Dedifferentiated amniotic fluid mesenchymal stem cell (primary cell): ENCODE measurements around the gene SRM.
"Not testable (repeated sequence)": the region's sequence is repeated elsewhere in the genome, so short reads cannot be mapped to it uniquely, and the experiment has no call there.

Experiments
- DNase-seq: peaks from one replicate; pipeline ENCODE4 v3.0.0-alpha.2; 2016; ENCODE audit errors: extremely low spot score

The SRM gene

DNA sequence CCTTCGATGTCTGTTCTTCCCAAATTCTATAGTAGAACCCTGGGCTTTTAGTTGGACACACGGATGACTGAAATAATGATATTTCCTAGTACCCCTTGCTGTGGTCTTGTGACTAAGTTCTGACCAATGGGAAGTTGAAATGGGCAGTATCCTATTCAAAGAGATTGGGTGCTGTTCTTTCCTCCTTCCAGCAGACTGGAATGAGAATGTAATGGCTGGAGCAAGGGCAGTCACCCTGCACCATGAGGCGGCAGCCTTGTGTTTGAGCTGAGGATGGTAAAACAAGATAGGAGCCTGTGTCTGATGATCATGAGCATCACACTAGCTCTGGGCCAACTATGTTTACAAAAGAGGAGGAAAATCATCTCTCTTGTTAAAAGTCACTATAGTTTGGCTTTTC lies 5.1 kb upstream of the SRM start:
- no peak for DNase-seq

DNA sequence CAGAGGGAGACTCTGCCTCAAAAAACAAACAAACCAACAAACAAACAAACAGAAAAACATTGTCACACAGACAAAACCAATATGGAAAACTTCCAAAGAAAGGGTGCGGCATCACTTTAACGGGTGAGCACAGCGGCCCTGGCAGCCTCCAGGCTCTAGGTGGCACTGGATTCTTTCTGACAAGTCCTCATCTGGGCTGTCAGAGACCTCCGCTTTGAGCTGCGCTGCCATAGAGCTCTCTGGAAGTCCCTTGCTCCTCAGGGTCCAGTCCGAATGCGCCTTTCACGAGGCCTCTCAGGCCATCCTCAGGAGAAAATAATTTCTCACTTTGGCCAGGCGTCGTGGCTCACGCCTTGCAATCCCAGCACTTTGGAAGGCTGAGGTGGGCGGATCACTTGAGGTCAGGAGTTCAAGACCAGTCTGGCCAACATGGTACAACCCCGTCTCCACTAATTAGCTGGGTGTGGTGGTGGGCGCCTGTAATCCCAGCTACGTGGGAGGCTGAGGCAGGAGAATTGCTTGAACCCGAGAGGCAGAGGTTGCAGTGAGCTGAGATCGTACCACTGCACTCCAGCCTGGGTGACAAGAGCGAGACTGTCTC lies 4.2 kb upstream of the SRM start:
- DNase-seq, result not testable (repeated sequence)

DNA sequence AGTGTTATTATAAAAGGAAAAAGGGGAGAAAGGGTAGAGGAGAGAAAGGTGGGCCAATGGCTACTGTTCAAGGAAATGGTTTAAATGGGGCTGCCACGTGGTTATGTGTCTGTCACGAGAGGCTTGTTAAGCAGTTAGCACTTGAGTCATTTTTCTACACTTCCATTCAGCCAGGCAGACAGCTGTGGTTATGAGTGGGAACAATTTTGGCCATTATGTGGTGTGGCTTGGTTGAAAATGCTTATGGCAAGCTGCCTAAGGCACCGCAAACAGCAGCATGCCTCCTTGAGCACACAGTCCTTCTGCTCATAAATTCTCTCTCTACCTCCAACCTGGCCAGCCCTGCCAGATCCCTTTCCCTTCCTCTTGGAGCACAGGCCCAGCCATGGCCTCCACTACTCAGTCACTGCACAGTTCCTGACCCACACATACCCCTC lies 3.2 kb upstream of the SRM start:
- no peak for DNase-seq

DNA sequence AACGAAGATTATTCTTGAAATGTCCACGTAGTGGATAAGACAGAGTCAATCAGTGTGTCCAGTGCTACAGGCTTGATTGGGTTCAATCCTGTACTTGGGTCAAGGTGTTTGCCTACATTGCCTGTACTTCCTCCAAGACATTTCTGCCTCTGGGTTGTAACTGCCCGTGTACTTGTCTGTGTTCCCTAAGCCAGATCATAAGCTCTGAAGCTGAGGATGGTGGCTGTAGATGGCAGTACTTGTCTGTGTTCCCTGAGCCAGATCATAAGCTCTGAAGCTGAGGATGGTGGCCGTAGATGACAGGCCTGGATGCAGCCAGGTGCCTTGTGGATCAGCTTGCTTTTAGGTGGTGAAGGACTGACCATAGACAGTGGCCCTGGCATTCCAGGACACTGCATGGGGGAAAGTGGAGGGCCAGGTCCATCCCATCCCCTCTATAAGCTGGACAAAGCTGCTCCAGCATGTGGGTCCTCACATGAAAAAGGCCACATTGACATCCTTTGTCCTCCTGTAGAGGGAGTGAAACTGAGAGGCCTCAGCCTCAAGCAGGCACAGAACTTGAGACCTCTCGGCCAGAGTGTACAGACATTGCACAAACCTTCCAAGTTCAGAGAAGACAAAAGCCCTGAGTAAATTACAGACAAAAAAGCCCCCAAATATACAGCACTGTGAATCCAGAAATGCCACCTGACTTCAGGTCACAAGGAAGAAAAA lies 2.0 kb upstream of the SRM start:
- no peak for DNase-seq

DNA sequence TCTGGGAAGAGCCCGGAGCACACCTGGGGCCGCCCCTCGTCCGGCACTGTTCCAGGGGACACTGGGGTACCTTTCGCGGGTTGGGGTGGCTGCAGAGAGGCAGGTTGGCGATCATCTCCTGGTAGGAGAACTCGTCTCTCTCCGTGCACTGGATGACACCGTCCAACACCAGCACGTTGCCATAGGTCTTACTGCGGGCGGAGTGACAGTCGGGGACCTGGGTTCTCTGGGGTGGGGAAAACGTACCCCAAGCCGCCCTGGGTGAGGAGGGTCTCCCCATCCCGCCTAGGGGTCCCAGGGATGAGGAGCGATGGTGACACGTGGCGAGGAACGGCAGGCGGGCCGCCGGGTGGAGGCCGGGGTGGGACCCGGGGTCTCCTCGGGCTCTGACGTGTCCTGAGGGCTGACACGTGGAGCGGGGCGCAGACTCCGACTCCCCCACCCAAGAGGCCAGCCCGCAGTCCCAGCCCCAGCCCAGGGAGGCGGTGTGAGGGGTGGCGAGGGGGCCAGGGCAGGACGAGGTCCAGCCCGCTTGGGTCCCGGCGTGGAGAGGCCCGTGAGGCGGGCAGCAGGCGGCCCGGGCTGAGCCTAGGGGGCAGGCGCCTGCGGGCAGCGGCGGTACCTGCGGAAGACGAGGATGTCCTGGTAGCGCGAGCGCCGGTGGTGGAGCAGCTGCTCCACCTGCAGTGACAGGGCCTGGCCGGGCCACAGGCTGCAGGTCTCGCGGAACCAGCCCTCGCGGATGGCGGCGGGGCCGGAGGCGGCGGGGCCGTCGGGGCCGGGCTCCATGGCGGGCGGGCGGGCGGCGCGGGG lies 457 bp downstream of the SRM start:
- no peak for DNase-seq

DNA sequence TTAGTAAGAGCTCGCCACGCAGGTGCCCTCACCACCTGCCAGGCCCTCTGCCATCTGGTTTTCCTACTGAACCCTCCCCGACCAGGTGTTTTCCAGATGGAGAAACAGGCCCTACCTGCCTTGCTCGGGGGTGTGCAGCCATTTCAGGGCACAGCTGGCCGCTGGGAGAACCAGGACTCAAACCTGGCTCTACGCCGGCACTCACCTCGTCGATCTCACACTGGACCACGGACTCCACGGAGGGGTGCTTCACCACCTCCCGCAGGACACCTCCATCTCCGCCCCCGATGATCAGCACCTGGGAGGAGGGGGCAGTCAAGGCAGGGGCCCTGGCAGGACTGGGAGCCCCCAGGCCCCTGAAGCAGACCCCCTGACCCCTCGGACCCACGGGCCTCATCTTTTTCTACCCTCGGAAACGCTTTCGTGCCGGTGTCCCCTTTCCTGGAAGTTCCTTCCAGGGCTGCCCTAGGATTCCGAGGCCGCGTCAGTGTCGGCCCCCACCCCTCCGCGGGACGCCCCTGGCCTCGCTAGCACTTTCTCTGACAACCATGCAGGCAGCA lies 1.1 kb downstream of the SRM start:
- DNase-seq, result no peak

DNA sequence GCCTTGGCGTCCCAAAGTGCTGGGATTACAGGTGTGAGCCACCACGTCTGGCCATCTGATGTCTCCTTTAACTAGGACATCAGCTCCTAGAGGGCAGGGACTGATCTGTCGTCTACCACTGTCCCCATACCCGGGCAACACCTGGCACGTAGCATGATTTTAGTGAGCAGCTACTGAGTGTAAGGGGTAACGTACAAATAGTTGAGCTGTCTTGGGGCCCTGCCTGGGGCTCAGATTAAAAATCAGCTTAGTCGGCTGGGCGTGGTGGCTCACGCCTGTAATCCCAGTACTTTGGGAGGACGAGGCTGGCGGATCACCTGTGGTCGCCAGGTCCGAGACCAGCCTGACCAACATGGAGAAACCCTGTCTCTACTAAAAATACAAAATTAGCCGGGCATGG lies 1.8 kb downstream of the SRM start:
- no peak for DNase-seq

DNA sequence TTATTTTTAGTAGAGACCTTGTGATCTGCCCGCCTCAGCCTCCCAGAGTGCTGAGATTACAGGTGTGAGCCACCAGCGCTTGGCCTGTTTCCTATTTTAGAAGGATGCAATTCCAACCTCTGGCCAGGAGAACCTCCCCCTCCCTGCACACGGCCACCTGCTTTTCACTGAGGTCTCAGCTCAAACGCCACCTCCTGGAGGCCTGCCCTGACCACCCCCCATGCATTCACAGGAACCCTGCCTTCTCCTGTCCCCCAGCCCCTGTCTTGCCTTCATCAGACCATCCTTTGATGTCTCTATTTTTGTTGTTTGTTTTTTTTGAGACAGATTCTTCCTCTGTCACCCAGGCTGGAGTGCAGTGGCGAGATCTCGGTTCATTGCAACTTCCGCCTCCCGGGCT lies 2.3 kb downstream of the SRM start:
- no peak for DNase-seq

DNA sequence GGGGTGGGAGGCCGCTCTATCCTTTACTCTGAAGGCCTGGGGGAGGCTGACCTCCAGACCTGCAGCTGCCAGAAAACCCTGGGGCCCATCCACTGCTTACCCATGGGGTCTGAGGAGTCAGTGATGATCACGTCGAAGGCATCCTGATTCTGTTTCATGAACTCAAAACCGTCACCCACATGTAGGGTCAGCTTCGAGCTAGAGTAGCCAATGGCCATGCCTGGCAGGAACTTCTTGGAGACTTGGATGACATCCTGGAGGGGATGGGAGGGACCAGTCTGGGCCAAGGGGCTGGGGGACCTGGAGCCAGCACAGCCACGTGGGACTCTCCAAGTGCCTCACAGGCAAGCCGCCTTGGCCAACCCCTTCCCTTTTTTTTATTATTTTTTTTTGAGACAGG lies 3.3 kb downstream of the SRM start:
- no peak for DNase-seq

DNA sequence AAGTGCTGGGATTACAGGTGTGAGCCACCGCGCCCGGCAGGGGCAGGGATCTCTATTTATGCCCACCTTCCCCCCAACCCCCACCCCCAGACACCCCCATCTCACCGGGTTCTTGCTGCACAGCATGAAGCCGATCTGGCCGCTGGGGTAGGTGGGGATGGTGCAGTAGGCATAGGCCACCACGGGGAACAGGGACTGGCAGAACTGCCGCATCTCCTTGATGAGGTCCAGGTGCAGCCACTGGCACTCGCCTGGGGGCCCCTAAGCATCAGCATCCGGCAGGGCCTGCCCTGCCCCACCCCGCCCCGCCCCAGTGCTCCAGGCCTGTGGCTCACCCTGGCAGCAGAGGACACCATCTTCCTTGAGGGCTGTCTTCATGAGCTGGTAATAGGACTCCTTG lies 4.1 kb downstream of the SRM start:
- DNase-seq, result no peak

DNA sequence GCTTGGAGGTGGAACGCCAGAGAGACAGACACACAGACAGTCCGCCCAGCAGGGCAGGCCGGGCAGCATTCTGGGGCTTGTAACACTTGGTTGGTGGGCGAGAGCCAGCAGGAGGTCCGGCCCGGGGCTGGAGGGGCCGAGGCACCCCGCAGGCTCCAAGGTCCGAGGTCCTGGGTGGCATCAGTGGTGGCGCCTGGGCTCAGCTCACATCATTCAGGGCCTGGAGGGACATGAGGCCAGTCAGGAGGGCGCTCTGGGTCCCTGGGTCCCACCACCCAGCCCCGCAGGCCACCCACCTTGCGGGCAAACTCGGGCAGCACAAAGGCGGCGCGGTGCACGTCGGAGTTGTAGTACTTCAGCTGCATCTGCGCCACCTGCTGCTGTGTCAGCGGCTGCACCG lies 5.2 kb downstream of the SRM start:
- no peak for DNase-seq

DNA sequence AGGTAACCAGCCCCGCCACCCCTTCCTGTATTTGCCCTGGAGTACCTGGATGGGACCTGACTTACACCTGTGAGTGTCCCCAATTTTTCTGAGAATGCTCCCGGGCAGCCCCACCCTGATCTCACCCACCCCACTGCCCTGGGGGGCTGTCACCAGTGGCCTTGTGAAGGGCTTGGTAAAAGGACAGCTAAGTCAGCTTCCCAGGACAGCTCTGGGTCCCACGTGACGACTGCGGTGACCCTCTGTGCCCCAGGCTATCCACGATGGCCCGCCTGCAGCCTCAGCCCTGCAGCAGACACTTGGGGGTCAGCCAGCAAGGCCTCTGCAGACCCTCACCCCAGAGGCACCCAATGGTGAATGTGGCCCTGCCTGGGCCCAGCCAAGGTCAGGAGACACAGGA lies 5.6 kb downstream of the SRM start:
- DNase-seq, result no peak

DNA sequence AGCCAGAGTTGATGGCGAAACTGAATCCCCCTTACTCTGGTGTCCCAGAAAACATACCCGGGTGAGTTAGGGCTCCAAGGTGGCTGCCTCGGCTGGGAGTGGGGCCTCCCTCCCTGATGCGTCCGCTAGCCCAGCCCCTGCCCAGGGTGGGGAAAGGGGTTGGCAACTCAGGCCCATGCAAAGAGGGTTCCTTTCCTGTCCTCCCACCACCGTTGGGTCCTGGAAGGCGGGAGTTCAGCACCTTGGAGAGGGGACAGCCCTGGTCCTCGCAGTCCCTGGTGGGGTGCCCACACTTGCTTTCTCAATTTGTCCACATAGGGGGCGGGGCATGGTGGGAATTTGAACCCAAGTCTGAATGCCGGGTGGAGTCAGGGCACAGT lies 6.1 kb downstream of the SRM start:
- DNase-seq, result no peak

DNA sequence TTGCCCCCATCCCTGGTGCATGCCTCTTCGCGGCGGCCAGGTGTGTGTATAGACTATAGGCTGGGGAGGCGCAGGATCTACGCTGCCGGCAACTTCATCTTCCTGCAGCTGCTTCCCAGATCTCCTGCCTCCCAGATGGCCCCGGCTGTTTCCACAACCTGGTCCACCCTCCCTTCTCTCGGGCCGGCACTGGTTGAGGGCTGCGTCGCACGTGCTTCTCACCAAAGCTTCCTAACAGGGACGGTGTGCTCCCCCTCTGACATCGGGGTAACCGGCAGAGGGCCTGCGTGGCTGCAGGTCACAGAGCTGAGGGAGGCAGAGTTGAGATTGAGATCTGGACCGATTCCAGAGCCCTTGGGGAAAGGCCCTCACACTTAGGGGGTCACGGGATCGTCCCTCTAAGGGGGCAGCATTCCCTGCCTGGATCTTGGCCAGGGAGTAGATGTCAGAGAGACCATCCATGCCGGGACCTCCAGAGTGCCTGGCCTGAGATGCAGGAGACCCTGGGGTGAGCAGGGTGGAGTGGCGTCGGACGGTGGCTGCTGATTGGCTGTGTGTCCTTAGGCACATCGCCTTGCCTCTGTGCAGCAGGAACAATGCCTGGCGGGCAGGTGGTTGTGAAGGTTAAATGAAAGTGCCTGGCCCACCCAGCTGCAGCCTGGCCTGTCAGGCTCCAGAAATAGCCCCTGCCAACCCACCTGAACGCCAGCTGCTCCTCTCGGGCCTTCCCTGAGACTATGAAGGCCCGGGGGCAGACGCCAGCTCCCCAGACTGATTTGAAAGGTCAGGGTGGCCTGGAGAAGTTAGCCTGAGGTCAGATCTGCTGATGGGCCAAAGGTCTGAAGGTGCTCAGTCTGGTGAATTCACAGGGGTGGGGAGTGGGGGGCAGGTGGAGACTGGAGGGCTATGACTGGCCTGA lies 6.7 kb downstream of the SRM start:
- no peak for DNase-seq

DNA sequence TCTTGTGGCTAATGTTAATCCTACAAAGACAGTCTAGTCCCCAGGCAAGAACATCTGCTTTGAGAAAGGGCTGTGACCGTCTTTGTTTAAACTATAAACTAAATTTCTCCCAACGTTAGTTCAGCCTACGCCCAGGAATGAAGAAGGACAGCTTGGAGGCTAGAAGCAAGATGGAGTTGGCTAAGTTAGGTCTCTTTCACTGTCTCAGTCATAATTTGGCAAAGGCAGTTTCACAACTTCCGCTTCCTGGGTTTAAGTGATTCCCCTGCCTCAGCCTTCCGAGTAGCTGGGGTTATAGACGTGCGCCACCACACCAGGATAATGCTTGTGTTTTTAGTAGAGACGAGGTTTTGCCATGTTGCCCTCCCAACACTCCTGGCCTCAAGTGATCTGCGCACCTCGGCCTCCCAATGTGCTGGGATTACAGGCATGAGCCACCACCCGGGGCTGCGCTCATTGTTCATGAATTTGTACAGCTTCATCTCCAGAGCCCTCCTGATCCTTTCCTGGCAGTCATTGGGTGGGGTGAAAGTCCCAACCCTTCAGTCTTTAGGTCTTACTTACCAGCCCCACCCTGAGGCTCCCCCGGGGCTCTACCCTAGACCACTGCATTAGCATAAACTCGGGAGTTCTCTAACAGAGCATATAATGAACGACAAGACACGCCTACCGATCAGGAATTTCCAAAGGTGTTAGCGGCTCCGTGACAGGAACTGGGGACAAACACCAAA lies 7.9 kb downstream of the SRM start:
- no peak for DNase-seq

DNA sequence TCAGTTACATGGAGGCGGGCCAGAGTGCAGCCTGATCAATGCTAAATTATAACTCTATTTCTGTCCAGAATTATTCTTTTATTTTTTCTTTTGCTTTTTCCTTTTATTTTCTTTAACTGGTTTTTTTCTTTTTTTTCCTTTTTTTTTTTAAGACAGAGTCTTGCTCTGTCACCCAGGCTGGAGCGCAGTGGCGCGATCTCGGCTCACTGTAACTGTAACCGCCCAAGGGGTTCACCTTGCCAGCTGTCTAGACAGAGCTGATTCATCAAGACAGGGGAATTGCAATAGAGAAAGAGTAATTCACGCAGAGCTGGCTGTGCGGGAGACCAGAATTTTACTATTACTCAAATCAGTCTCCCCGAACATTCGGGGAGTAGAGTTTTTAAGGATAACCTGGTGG lies 8.7 kb downstream of the SRM start:
- DNase-seq, result not testable (repeated sequence)

DNA sequence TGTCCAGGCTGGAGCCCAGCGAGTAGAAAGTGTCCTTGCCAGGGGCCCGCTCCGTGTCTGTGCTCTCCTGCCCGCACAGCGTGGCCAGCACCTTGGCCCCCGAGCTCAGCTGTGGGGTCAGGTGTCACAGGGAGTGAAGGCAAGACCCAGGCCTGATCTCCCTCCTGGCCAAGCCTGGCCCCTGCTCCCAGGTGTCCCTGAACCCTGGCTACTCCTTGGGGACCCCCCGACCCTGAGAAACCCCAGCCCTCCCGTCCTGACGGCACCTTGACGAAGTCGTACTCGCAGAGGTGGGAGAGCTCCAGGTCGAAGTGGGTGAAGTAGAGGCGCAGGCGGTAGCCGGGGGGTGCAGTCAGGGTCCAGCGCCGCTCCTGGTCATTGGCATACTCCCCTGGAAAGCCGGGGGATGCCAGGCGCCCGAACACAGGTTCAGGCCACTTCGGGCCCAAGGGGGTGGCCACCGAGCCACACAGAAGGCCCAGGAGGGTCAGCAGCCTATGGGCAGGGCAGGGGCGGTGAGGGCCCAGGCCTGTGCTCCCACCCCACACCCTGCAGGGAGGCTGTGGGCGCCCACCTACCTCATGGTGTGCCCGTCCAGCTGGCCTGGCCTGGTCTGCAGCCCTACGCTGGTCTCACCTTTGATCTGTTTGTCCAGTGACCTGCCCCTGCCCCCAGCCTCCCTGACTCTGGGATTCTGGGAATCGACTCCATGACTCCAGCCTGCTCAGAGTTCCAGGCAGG lies 13.0 kb downstream of the SRM start, which contains the start of gene MASP2:
TSS of gene MASP2 (minus strand) at position 615 of the 741 bp plus-strand sequence. CDS start at position 583, 32 bp downstream.
- DNase-seq, result no peak

DNA sequence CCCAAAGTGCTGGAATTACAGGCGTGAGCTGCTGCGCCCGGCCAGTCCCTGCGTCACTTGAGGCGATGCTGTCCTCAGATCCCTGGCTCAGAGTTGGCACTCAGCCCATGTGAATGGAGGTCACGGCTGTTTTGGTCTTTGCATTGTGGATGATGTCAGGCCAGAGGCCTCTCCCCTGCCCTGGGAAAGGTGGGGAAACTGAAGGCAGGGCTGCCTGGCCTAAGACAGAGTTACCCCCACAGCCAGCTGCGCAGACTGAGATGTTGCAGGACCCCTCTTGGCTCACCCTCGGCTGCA lies 13.6 kb downstream of the SRM start:
- DNase-seq, result no peak

DNA sequence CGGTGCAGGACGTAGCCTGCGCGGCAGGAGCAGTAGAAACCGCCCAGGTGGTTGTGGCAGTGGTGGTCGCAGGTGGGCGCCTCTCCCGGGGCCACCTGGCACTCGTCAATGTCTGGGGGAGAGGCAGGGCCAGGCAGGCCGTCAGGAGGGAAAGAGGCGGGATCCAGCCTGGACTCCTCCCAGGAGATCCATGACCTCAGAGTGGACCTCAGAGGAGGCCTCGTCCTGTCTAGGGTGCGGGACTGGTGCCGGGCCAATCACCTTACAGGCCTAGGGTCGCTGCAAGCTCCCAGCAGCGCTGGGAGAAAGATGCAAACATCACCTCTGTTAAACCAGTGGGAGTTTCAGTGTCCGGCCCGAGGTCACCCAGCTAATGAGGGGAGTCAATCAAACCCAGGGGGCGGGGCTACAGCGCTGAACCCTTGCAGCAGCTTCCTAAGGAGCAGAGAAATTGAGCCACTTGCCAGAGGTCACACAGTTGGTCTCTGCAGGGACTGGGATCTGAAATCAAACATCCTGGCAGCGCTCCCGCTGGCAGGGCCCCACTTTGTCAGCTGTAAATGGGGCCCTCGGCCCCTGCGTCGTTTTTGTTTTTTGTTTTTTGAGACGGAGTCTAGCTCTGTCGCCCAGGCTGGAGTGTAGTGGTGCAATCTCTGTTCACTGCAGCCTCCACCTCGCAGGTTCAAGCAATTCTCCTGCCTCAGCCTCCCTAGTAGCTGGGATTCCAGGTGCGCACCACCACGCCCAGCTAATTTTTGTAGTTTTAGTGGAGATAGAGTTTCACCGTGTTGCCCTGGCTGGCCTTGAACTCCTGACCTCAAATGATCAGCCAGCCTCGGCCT lies 14.2 kb downstream of the SRM start:
- no peak for DNase-seq
